Measurements from ENCODE around the gene CCDC157.

CCDC157 gene

DNA sequence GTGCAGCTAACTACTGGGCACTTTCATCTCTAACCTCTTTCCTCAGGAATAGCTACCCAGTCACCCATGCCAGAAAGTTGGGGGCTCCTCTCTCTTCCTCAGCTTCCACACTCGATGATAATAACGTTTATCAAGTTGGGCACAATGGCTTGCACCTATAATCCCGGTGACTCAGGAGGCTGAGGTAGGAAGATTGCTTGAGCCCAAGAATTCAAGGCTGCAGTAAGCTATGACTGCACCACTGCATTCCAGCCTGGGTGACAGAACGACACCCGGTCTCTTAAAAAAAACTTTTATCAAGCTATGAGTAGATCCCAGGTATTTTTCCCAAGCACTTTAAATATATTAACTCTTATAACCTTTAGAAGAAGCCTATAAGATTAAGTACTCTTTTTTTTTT lies 2.2 kb upstream of the CCDC157 start:
- DNase-seq (ENCODE audit: low read depth in 1 of 2, low spot score in 1 of 2): no peak

DNA sequence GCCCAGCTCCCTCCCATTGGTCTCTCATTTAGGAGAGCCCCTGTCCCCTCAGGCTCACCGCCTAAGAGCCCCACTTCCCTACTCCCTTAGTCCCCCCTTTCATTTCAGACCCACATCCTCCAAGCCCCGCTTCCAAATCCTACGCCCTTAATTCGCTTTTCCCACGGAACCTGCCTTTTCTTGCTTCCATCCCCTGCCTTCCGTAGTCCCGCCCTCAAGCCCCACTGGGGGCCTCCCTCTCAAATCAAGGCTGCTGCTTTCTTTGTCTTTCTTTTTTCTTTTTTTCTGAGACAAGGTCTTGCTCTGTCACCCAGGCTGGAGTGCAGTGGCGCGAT lies 396 bp downstream of the CCDC157 start:
- DNase-seq (ENCODE audit: low read depth in 1 of 2, low spot score in 1 of 2): no peak

DNA sequence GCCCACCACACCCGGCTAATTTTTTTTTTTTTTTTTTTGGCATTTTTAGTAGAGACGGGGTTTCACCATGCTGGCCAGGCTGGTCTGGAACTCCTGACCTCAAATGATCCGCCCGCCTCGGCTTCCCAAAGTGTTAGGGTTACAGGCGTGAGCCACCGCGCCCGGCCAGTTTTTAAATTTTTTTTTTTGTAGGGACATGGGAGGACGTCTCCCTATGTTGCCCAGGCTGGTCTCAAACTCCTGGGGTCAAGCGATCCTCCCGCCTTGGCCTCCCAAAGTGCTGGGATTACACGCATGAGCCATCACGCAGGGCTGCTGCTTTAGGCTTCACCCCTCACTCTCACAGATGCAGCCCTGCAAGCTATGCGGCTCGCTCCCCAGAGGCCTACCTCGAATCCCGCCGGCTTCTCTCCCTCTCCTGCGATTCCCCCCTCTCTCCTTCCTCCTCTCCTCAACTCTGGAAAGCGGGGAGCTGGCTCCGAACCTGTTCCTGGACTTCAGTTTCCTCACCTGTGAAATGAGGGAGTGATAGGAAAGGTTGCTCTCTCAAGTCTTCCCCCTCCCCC lies 926 bp downstream of the CCDC157 start:
- DNase-seq (ENCODE audit: low read depth in 1 of 2, low spot score in 1 of 2): no peak

DNA sequence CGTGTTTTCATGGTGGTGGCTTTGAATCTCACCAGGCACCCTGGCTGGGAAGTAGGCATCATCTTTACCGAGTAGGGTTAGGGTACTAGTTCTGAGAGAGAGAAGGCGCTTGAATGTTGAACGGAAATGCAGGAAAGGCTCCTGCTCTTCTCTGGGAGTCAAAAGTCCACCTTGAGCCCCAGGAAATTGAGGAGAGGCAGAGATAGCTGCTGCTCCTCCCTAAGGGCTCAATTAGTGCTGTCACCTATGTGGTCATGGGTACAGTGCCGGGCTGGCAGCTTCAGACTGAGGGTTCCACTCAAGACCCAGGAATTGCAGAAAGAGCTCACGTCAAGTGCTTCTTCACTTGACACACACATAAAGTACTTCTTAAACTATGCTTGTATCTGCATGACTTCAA lies 1.7 kb downstream of the CCDC157 start:
- no peak for DNase-seq (ENCODE audit: low read depth in 1 of 2, low spot score in 1 of 2)

DNA sequence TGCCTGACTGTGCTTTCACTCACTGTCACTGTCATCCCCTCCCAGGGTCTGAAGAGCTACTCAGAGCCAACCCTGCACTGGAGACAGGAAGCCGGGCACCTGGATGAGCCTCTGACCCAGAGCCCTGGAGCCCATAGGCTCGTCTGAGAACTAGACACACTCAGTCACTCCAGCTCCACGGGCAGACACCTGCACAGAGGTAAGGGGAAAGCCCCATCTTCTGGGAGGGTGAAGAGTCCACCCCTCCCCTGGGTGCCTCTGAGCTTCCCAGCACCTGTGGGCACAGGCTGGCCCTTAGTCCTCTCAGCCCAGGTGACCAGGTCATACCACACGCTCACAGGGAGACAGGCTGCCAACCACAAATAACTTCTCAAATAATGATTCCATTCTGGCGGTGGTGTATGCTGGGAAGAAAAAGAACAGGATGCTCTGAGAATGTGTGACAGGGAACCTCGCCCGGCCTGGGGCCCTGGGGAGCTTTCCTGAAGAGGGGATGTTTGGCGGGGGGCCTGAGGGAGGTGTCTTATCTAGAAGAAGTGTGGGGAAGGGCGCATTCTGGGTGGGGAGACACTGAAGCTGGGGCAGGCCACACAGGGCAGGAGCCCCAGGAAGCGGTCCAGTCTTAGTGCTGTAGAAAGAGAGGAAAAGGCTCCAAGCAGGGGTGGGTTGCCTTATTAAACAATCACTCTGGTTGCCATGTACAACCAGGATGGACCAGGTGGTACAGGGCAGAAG lies 5.3 kb downstream of the CCDC157 start:
- DNase-seq (ENCODE audit: low read depth in 1 of 2, low spot score in 1 of 2): no peak

DNA sequence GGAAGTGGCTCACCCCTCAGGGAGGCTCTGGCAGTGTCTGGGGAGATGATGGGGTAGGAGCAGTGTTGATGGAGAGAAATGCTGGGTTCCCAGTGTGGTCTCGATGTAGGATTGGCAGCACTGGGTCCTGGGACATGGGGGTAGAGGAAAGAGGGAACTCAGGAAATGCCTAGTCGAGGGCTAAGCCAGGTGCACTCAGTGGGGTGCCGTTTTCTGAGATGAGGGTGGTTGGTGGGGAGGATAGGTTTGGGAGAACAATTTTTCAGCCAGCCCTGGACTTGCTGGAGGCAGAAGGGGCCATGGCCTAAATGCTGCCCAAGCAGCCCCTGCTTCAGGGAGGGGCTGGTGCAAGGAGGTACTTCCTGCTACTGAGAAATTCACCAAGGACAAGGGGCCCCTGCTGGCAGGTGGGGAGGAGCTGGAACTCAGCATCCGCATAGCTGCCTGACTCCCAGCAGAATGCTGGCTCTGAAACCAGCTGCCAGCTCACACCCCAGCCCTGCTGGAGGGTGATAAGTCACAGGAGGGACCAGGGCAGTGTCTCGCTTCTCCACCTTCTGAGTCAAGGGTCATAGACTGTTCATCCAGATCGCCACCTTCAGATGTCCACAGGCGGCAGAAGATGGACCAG lies 6.0 kb downstream of the CCDC157 start:
- DNase-seq (ENCODE audit: low read depth in 1 of 2, low spot score in 1 of 2): no peak

DNA sequence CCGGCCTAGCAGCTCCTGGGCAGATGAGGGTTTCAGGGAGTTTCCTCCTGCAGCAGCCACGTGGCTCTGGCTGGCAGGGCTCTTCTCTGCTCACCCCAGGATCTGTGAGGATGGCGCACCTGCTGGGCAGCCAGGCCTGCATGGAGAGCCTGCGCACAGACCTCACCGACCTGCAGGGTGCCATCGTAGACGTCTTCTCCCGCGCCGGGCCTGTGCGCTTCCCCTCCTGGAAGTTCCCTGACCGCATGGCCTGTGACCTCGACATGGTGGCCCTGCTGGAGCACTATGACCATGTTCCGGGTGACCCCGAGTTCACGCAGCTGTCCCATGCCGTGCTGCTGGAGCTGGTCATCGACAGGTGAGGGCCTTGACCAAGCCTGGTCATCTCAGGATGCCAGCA lies 9.1 kb downstream of the CCDC157 start:
- DNase-seq (ENCODE audit: low read depth in 1 of 2, low spot score in 1 of 2): no peak

DNA sequence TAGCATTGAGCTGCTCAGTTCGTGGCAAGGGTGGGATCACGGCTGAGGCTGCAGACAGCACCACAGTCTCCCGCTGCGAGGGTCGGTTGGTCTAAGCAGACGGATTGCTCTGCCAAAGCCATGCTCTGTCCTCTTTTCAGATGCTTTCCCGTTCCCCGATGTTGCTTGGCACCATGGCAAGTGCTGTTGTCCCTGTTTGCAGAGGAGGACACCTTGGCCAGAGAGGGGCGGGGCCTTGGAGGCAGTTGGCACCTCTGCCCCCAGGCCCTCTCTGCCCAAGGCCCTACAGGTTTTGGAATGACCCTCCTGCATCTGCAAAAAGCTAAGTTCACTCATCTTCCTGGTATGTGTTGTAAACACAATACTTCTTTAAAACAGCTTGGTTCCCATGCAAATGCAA lies 11.6 kb downstream of the CCDC157 start:
- no peak for DNase-seq (ENCODE audit: low read depth in 1 of 2, low spot score in 1 of 2)

DNA sequence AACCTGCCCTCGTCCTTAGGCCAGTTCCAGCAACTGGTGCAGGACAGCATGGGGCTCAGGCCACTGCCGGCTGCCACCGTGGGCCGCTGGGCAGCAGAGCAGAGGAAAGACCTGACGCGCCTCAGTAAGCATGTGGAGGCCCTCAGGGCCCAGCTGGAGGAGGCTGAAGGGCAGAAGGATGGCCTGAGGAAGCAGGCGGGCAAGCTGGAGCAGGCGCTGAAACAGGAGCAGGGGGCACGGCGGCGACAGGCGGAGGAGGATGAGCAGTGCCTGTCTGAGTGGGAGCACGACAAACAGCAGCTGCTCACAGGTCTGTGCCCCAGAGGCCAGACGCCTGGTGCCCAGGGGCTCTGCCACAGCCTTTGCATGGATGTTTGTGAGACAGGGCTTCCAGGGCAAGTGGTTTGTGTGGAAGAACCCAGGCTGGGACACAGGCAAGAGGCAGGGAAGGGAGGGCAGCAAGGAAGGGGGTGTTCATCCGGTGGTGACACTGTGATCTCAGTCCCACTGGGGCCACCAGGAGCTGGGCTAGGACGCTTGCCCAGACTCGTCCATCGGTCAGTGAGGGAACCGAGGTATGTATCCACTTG lies 13.9 kb downstream of the CCDC157 start:
- DNase-seq (ENCODE audit: low read depth in 1 of 2, low spot score in 1 of 2): no peak

DNA sequence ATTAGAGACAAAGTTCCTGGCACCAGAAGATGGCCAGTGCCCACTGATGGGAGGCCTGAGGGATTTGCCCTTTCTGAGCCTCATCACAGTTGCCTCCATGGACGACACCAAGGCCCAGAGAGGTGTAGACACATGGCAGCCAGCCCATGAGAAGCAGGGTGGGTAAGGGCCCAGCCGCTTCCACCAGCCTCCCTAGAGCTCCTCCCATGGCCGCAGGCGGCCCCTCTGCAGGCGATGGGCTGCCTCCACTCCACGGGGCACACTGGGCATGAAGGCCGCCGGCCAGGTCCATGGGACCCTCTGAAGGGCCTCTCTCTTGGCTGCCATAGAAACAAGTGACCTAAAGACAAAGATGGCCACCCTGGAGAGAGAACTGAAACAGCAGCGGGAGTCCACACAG lies 14.5 kb downstream of the CCDC157 start:
- DNase-seq (ENCODE audit: low read depth in 1 of 2, low spot score in 1 of 2): no peak

DNA sequence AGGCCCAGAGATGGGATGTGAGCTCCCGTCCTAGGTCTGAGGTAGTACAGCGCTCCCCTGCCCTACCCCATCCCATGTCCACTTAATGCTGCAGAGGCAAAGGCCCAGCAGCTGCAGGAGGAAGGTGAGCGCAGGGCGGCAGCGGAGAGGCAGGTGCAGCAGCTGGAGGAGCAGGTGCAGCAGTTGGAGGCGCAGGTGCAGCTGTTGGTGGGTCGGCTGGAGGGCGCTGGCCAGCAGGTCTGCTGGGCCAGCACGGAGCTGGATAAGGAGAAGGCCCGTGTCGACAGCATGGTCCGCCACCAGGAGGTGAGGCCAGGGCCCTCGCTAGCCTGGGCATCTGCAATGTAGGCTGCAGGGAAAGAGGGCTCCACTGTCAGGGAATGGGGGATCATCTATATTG lies 15.2 kb downstream of the CCDC157 start:
- no peak for DNase-seq (ENCODE audit: low read depth in 1 of 2, low spot score in 1 of 2)

DNA sequence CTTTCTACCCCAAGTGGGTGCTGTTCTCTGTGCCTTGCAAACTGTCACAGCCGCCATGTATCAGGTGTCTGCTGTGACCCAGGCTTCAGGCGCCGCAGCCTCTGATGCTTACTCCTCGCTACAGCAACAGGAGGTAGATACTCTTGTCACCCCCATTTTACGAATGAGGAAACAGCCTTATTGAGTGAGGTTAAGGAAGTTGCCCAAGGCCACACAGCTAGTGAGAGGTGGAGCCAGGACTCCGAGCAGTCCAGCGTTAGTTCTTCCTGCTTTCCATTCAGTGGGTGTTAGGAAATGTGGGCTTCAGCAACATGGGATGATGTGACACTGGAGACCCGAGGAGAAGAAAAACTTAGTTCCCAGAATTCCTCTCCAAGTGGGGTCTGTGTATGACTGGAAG lies 16.1 kb downstream of the CCDC157 start:
- no peak for DNase-seq (ENCODE audit: low read depth in 1 of 2, low spot score in 1 of 2)

DNA sequence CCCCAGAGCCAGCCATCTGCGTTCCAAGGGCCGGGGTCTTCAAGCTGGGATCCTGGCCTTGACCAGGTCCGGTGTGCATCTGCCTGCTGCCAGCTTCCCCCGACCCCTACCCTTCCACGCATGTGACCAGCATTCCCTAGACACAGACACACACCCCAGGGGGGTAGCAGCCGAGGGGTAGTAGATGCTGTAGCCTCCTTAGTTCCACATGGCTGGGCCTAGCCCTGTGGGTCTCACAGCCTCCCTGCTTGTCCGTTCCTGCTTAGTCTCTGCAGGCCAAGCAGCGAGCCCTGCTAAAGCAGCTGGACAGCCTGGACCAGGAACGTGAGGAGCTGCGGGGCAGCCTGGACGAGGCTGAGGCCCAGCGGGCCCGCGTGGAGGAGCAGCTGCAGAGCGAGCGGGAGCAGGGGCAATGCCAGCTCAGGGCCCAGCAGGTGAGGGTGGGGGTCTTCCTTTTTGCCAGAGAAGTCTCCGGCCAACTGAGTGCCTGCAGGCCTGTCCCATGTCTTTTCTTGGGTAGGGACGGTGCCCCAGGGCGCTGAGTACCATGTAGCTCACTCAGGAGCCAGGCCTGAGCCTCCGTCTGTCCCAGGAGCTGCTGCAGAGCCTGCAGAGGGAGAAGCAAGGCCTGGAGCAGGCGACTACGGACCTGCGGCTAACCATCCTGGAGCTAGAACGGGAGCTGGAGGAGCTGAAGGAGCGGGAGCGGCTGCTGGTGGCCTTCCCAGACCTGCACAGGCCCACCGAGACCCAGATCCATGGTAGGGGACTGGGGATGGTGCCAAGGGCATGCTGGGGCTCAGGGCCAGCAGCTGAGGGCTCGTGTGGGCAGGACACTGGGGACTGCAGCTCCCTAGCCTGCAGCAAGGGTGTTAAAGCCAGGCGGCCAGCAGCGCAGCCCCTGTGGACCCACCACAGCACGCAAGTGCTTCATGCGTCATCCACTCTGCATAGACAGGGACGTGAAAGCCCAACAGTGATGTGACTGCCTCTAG lies 16.8 kb downstream of the CCDC157 start:
- DNase-seq (ENCODE audit: low read depth in 1 of 2, low spot score in 1 of 2): no peak

DNA sequence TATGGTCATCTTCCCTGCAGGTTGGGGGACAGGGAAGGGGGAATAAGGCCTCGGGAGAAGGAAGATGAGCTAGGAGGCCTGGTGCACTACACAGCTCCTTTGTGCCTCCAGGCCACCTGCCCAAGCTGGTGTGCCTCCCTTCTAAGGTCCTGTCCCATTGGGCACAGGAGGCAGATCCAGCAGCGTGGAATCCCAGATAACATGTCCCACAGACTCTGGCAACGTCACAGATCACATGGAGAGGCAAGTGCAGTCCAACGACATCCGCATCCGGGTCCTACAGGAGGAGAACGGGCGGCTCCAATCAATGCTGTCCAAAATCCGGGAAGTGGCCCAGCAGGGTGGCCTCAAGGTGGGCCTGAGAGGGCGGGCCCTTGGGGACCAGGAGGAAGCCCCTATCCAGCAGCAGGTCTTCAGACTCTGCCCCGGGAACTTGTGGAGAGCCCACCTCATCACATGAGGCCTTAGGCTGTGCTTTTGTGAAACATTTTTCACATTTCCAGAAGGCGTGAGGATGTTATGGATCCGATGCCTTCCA lies 18.6 kb downstream of the CCDC157 start:
- DNase-seq (ENCODE audit: low read depth in 1 of 2, low spot score in 1 of 2): no peak

DNA sequence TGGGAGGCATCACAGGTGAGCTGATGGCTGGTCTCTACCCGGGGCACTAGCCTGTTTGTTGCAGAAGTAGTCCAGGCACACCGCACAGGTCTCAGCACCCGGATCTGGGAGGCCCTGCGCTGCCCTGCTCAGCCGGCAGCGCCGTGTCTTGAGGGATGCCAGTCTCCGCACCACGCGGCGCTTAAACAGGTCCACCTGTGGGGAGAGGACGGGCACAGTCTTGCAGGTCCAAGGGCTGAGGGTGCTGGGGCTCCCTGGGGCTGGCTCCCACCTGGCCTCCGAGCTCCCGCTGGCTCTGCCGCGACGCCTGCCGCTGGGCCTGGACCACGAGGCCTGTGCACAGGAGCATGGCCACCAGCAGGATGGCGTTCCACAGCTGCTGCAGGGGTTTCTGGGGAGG lies 23.2 kb downstream of the CCDC157 start:
- no peak for DNase-seq (ENCODE audit: low read depth in 1 of 2, low spot score in 1 of 2)

DNA sequence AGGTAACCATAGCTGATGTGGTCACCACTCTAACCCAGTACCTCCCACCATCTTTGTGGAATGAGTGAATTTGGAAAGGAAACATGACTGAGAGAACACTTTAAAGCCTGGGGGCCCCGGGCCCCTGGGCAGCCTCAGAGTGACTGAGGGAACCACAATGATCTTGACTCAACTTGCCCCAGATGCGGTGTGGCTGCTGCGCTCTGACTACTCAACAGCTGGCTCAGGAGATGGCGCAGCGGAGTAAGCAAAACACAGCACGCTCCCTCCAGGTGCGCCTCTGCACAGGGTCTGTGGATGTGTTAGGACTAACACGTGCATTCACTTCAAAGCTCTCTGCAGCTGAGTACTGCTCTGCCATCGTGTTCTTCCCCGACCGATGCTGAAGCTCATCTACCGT lies 24.5 kb downstream of the CCDC157 start:
- no peak for DNase-seq (ENCODE audit: low read depth in 1 of 2, low spot score in 1 of 2)

DNA sequence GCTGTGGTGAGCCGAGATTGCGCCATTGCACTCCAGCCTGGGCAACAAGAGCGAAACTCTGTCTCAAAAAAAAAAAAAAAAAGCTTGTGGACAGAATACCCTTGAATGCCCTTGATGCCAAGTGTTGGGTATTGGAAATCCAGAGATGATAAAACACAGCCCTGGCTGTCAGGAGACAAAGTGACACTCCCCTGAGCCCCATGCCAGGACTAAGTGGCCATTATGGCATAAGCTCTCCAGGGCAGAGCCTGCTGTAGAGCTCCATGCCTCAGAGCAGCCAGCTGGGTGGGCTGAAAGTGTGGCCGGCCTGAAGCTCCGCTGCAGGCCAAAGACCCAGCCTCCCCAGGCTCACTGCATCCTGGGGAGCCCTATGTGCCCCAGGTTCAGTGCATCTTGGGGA lies 25.5 kb downstream of the CCDC157 start:
- DNase-seq (ENCODE audit: low read depth in 1 of 2, low spot score in 1 of 2): no peak

DNA sequence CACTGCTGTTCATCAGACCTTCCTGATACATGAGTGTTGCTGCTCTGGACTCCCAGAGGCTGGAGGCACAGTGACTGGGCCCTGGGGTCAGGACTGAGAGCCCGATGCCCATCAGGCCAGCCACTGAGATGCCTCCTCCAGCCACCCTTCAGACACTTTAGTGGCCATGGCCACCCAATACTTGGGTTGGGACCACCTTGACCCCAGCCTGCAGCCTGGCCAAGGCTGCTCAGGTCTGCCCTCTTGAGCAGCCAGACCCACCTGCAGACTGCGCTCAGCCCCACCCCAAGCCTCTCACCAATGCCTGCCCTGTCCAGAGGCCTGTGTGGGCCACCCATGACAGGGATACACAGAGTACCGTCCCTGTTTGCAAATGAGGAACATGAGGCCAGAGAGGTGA lies 26.3 kb downstream of the CCDC157 start:
- DNase-seq (ENCODE audit: low read depth in 1 of 2, low spot score in 1 of 2): no peak

DNA sequence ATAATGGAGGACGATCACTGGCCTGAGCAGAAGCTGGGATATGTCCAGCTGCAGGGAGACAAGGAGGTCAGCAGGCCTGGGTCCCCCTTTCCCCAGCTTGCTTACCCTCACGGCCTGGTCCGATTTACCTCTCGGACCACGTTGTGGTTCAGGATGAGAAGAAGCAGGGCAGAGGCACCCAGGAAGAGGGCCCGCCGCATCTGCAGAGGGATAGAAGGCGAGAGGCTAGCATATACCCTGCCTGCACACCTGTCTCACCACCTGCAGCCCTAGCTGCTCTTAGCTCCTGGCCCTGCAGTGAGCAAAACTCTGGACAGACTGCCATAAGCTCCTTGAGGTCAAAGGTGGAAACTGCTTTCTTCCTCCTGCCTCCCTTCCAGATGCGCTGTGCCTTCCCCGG lies 29.1 kb downstream of the CCDC157 start:
- no peak for DNase-seq (ENCODE audit: low read depth in 1 of 2, low spot score in 1 of 2)

DNA sequence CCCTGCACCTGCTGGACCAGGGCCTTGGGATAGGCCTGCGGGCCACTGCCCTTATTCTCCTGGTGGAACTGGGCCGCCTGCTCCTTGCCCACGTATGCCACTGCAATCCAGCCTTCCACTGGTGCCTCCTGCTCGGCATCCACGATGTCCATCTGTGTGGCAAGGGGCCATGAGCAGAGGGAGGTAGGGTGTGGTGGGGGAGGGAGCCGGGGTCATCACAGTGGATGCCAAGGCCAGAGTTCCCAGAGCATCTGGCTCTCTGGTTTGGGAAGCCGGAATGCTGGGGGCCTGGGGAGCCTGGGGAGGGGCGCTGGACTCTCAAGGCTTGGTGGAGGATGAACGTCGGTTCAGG lies 29.8 kb downstream of the CCDC157 start:
- no peak for DNase-seq (ENCODE audit: low read depth in 1 of 2, low spot score in 1 of 2)

Measured in activated T-helper 1 cell treated with anti-CD3 and anti-CD28 coated beads, Interleukin-2, amount 50 U/mL, for 16 hours (primary cell).